NCI-H524 treated with DMSO at 0.1 percent for 48 hours (cell line): ENCODE measurements around the gene SEMA6B.

Experiments used
- DNase-seq: peaks from one replicate; lab custom pipeline; 2025; lab: John Stamatoyannopoulos, UW

SEMA6B gene

DNA sequence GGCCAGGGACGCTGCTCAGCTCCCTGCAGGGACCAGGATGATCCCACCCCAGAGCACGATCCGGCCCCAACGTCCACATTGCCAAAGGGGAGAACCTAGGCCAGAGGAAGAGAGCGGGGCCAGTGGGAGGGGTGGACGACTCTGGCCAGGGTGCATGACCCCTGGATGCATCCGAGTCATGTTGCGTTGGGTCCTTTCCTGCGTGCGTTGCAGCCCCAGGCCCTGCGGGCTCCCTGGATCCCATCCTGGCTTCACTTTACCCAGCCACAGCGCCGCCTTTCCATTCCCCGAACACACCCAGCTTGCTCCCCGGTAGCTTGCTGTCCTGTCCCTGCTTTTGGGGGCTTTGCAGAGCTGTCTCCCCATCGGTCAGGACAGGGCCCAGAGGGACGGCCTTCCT is 51.7 kb downstream of the SEMA6B start:
- DNase-seq = no peak

DNA sequence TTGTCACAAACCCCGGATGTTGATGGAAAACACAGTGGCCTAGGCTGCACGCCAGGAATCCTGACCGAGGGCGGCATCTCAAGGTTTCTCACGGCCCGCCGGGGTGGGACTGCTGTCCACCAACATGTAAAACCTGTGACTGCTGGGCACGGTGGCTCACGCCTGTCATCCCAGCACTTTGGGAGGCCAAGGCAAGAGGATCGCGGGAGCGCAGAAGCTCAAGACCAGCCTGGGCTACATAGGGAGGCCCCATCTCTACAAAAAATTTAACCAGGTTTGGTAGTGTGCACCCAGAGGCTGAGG is 52.4 kb downstream of the SEMA6B start:
- no peak for DNase-seq

DNA sequence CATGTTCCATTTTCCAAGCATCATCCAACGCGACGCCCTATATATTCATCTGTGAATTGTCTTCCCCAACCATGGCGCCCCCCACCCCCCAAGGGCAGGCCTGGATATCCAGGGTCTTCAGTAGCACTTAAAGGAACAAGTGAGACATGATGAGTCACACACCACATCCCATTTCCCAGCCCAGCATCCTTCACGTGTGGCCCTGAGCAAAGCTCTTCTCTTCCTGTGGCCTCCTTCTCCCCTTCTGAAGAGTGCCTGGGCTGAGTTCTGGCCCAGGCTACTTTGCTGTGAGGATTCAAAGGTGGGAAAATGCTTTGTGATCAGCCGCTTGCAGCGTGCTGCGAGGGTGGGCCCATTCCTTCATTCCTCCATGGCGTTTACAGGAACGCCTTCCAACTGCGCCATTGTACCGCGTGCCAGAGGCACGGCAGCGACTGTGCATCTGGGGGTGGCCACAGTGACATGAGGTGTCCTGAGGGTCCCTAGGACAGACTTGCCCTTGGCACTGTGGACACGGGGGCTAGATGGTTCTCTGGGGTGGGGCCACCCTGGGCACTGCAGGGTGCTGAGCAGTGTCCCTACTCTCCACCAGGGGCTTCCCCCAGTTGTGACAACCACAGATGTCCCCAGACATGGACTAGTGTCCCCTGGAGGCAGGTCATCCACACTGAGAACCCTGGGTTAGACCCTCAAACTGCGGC is 52.9 kb downstream of the SEMA6B start:
- DNase-seq = no peak

DNA sequence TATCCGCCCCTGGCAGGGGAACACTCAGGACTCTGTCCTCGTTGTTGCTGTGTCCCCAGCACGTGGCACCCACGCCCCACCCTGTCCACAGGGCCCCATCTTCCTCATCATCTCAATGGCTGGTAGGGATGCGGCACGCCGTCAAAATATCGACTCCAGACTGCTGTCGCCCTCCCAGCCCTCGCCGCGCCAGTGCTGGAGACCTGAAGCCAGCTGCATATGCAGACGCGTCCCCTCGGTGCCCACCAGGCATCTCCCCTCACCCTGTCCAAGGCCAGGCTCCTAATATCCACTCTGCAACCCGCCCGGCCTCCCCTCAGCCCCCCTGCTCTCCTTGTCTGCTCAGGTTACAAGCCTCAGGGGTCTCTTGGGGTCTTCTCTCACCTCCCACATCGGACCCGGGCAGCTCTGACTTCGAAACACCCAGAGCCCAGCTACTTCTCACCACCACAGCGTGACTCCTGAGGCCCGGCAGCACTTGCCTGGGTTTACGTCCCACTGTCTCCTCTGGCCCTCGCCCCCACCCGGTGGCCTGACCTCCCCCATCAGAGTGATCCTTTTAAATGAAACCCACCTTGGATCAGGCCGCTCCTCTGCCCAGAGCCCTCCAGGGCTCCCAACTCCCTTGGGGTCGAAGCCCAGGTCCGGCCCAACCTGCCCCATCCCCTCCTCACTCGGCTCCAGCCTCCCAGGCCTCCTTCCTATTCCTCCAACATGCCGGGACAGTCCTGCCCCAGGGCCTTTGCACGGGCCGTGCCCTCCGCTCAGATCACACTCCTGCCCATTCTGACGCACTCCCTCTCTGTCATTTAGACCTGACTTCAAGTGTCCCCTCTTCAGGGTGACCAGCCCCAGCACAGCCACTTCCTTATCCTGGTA is 53.7 kb downstream of the SEMA6B start:
- DNase-seq = no peak

DNA sequence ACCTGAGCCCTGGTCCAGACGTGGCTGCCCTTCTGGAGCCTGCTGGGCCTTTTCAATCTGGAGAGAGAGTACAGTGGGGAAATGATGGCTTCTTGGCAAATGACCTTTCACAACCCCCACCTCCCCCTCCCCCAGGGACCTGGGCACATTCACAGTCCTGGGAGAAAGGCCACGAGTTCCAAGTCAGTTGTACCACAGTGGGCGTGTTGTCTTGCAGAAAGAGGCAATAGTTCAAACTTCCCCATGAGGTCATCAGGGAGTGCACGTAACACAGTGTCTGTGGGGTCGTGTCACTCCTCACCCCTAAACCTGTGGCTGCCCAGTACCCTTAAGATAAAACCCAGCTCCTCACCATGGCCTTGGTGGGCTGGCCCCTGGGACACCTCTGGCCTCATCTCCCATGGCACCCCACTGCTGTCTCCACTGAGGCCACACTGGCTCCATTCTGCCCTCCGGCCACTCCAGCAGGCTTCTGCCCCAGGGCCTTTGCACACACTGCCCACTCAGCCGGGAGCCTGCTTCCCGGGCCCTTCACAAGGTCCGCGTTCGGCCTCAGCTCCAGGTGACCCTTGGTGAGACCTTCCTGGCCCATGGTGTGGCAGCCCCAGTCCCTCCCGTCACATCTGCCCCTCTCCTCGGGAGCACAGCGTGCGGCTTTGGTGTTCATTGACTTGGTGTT is 54.5 kb downstream of the SEMA6B start:
- no peak for DNase-seq

DNA sequence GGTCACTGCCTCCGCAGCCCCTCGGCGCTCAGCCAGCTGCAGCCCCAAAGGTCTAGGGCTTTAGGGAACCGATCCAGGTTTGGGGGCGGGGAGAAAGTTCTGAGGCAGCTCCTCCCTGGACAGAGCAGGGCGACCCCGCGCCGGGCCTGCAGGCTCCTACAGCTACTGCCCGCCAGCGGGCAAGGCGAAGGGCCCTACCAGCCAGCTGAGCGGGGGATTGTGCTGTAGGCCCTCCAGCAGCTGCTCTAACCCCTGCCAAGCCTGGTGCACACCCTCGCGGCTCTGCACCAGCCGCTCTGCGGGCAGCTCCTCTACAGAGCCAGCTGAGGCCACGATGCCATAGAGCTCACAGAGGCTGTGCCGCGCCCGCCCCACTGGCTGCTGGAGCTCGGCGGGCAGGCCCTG is 55.2 kb downstream of the SEMA6B start:
- DNase-seq = no peak

DNA sequence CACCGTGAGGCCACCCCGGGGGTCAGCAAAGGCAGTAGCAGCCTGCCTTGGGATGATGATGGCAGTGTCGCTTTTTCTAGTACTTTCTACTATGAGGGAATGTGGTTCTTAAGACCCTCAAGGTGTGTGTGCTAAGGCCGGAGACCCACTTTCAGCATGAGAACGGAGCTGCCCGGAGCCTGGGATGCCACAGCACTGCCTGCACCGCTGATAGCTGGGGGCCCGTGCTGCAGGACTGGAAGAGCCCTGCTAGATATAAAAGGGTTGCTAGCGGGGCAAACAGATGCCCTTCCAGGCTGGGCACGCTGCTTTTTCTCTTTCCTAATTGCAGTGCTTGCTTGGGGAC is 55.7 kb downstream of the SEMA6B start:
- no peak for DNase-seq

DNA sequence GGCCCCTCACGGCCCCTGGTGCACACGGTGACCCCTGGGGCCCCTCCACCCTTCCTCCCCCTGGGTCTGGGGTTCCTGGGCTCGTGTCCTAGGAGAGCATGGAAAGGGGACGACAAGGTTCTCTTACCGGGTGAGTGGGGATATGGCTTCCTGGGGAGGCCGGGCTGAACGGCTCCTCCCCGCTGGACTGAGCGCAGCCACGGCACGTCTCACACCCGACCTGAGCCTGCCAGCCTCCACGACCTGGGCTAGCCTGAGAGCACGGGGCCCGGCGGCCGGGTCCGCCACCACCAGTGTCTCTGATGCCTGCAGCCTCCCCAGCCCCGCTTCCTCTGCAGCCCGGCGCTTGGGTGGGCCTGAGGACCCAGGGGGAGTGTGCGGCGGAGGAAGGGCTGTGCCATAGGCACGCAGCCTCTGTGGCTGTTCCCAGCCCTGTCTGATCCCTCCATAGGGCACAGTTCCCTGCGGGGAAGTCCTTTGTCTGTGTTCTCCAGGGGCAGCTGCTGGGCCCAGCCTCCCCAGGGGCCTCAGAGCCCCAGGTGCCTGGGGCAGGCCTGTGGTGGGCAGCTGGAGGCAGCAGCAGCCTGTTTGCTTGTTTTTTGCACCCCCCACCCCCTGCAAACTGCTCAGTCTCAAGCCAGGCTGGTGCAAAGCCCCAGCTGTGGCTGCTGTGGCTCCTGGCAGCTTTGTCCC is 56.2 kb downstream of the SEMA6B start:
- no peak for DNase-seq

DNA sequence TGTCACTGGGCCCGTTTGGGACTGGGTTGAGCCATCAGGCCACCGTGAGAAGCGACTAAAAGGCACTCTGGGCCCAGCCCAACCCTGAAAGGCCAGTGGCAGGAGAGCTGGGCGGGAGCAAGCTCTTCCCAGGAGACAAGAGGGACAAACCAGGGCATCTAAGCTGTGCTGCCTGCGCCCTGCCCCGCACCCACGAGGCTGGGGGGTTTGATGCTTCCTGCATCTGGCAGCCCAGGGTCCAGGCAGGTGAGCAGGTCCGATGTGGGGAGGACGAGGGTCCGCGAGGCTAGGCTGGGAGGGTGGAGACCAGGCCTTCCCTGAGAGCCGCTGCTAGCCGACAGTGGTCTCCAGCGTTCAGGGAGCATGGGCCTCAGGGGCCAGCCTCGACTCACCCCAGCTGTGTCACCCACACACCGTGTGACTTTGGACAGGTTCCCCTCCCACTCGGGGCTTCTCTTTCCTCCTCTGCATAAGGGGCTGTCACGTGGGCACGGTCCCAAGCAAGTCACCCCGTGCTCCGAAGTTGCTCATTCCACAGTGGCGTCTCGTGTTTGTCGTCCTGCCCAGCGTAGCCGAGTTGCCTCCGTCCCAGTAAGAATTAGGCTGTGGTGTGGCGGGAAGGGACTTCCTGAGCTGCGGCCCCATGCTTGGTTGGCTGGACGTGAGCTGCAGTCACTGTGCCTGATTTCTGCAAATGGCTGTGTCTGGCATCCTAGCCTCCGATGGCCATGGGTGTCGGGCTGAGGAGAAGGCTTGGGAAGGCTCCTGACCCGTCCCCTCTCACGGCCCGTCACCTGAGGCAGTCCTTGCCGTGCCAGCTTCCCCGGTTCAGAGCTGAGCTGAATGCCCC is 57.0 kb downstream of the SEMA6B start:
- no peak for DNase-seq

DNA sequence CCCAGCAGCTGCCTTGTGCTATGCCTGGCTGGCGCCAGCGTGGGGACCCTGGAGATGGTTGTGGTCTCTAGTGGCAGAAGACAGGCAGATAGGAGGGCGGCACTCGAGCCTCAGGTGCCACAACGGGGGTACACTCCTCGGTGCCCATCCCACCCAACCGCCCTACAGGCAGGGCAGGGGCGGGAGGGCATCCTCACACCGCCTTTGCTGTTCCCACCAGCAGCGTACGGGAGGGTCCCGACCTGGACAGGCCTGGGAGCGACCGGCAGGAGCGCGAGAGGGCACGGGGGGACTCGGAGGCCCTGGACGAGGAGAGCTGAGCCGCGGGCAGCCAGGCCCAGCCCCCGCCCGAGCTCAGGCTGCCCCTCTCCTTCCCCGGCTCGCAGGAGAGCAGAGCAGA is 57.8 kb downstream of the SEMA6B start:
- no peak for DNase-seq

DNA sequence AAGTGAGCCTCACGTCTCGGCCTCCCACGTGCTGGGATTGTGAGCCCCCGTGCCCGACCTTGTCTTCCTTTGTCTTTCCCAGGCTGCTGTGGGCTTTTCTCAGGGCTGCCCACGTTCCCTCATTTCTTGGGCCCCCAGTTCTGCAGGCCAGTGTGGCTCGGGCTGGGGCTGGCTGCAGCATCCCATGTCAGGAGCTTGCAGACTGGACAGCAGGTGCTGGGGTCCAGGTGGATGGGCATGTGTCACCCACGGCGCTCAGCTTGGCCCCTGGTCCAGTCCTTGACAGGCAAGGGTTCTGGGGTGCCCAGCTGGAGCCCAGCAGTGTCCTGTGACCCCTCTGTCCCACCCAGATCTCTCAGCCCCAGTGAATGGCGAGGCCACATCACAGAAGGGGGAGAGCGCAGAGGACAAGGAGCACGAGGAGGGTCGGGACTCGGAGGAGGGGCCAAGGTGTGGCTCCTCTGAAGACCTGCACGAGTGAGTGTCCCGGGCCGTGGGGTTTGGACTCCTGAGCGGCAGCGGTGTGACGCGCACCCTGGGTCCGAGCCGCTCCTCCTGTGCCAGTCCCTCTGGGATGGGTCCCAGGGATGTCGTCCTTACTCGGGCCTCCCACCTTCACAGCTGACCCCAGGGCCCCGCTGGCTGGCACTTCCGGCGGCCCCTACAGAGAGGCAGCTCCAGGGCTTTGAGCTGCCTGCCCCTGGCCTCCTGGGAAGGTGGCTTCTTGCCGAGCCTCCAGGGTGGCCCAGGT is 58.5 kb downstream of the SEMA6B start:
- no peak for DNase-seq

DNA sequence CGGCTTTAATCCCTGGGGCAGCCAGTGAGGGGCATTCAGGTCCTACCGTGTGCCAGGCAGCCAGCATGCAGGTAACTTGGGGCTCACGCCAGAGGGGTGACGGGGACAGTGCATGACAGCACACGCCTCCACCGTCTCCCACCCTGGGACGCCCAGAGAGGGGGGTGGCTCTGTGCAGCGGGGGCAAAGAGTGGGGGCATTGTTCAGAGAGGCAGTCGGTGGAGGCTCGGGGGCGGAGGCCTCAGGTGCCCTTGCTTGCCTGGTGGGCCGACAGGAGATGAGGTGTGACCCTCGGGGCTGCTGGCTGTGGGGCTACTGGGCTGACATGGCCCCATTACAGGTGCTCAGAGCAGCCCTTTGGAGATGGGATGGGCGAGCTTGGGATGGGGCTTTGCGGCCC is 59.6 kb downstream of the SEMA6B start:
- no peak for DNase-seq

DNA sequence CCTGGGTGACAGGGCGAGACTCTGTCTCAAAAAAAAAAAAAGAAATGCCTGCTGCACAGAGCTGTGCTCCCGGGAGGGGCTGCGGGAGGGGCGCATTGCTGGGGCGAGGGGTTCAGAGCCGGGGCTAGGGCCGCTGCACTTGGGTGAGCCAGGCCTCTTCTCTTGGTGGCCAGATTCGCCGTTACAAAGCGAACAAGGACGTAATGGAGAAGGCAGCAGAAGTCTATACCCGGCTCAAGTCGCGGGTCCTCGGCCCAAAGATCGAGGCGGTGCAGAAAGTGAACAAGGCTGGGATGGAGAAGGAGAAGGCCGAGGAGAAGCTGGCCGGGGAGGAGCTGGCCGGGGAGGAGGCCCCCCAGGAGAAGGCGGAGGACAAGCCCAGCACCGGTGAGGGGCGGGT is 60.2 kb downstream of the SEMA6B start:
- no peak for DNase-seq

DNA sequence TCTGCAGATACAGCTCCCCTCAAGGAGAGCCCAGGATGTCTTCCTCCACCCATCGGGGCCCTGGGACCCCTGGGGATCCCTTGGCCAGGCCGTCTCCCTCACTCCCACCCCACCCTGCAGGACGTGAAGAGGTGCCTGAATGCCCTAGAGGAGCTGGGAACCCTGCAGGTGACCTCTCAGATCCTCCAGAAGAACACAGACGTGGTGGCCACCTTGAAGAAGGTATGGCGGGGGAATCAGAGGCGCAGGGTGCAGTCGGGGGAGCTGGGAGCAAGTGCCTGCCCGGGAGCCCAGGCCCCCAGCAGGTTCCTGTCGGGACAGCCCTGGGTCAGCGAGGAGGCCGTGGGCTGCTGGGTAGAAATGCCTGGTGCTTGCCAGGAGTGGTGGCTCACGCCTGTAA is 60.8 kb downstream of the SEMA6B start:
- no peak for DNase-seq

DNA sequence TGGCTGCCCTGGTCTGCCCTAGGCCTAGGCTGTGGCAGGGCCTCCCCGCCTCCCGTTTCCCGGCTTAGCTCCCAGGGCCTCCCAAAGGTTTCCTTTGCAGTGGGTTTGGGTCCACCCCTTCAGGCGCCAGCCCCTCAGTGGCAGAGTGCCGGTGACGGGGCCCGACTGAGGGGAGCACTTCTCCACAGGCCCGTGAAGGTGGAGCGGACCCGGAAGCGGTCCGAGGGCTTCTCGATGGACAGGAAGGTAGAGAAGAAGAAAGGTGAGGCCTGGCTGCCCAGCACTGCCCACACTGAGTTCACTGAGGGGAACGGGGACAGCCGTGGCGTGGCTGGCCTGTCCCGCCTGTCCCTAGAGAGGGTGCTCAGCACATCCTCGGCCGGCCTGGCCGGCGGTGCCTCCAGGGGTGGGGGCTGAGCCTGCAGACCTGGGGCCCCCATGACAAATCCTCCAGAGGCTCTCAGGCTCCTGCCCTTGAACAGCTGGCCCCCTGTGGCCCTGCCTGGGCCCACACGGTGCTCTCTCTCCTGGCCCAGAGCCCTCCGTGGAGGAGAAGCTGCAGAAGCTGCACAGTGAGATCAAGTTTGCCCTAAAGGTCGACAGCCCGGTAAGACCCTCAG is 61.6 kb downstream of the SEMA6B start:
- no peak for DNase-seq

DNA sequence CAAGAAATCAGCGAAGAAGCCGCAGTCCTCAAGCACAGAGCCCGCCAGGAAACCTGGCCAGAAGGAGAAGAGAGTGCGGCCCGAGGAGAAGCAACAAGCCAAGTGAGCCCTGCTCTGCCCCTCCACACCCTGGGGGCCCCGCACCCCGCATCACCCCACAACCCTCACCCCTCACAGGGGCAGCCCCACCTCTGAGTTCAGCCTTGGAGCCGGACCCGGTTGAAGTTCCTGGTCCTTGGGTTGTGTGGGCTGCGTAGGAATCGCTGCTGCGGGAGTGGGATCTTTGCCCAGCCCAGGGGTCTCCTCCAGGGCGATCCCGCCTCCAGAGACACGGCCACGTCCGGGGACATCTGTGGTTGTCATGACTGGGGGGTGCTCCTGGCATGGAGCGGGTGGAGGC is 63.2 kb downstream of the SEMA6B start:
- no peak for DNase-seq

DNA sequence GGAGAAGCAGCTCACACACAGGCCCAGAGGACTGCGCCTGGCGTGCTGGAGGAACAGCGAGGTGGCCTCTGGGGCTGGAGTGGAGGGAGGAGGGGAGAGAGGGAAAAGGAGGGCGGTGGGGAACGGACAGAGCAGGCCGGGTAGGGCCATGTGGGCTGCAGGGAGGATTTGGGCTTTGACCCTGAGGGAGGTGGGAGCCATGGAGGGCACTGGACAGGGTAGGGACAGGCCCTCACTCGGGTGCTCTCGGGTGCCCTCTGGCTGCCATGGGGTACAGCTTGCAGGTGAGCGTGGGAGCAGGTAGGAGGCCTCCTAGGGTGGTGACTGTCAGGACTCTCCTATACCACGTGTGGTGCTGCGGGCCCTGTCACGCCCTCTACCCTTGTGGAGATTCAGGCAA is 64.0 kb downstream of the SEMA6B start:
- no peak for DNase-seq

DNA sequence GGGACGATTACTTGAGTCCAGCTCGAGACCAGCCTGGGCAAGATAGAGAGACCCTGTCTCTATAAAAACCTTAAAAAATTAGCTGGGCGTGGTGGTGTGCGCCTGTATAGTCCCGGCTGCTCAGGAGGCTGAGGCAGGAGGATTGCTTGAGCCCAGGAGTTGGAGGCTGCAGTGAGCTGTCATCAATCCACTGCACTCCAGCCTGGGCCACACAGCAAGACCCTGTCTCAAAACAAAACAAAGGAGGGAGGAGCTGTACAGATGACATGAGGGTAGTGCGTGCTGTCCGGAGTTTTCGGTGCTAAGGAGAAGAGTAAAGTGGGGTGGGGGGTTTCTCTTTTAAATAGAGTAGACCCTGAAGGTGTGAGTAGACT is 64.8 kb downstream of the SEMA6B start:
- no peak for DNase-seq

DNA sequence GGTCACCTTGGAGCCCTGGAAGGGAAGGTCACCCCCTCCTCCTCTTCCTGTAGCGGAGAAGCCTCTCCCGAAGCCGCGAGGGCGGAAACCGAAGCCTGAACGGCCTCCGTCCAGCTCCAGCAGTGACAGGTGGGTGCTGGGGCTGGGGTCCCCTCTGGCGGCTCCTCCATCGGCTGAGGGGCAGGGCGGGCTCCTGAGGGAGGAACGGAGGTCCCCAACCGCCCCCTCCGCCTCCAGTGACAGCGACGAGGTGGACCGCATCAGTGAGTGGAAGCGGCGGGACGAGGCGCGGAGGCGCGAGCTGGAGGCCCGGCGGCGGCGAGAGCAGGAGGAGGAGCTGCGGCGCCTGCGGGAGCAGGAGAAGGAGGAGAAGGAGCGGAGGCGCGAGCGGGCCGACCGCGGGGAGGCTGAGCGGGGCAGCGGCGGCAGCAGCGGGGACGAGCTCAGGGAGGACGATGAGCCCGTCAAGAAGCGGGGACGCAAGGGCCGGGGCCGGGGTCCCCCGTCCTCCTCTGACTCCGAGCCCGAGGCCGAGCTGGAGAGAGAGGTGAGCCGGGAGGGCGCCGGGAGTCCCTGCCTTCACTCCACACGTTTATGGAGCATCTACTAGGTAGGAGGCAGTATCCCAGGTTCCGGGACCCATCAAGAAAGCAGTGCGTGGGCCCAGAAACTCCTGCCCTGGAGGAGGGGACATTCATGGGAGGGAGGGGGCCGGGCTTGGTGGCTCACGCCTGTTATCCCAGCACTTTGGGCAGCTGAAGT is 65.4 kb downstream of the SEMA6B start:
- DNase-seq = no peak
